ENCODE data around the gene RAP1GAP.

GRCh38 chr1:21629971-21630370, 39.2 kb downstream of the RAP1GAP start:
- TF ChIP-seq, protein P1, sequence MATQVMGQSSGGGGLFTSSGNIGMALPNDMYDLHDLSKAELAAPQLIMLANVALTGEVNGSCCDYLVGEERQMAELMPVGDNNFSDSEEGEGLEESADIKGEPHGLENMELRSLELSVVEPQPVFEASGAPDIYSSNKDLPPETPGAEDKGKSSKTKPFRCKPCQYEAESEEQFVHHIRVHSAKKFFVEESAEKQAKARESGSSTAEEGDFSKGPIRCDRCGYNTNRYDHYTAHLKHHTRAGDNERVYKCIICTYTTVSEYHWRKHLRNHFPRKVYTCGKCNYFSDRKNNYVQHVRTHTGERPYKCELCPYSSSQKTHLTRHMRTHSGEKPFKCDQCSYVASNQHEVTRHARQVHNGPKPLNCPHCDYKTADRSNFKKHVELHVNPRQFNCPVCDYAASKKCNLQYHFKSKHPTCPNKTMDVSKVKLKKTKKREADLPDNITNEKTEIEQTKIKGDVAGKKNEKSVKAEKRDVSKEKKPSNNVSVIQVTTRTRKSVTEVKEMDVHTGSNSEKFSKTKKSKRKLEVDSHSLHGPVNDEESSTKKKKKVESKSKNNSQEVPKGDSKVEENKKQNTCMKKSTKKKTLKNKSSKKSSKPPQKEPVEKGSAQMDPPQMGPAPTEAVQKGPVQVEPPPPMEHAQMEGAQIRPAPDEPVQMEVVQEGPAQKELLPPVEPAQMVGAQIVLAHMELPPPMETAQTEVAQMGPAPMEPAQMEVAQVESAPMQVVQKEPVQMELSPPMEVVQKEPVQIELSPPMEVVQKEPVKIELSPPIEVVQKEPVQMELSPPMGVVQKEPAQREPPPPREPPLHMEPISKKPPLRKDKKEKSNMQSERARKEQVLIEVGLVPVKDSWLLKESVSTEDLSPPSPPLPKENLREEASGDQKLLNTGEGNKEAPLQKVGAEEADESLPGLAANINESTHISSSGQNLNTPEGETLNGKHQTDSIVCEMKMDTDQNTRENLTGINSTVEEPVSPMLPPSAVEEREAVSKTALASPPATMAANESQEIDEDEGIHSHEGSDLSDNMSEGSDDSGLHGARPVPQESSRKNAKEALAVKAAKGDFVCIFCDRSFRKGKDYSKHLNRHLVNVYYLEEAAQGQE (IDR thresholded peaks at IDR 0.05), result no peak
- TF ChIP-seq FOXA1 (IDR thresholded peaks at IDR 0.05) (no peak), CTCF (IDR thresholded peaks at IDR 0.05; ENCODE audit: low read depth, low read length, missing input control) (no peak)

Data from liver (tissue), 2 donors.